Thyroid gland (tissue), 4 donors: ENCODE results near the gene FKBP14. TPM values are rescaled to one million over a fixed set of nuclear protein-coding genes. Genes with fewer than 3 reads are reported as not detected.
"Not testable (repeated sequence)": the region's sequence is repeated elsewhere in the genome, so short reads cannot be mapped to it uniquely, and the experiment has no call there.

Experiments used
- DNase-seq, 2 donors: peaks; one replicate each; pipeline ENCODE4 v3.0.0-alpha.2; 2019
- H3K27ac ChIP-seq, 3 donors: fragments of 200-600 bp; sonication (generic); 1 replicate in 2 of 3; 2 replicates in 1 of 3; pipeline ENCODE4 v1.5.1; 2016 to 2019; ENCODE audit warnings: mild to moderate bottlenecking in 1 of 3, moderate library complexity in 1 of 3
- H3K27me3 ChIP-seq: fragments of 200-600 bp; sonication (generic); one replicate; pipeline ENCODE4 v1.5.1; 2019
- H3K36me3 ChIP-seq, 2 donors: fragments of 200-600 bp; sonication (generic); one replicate each; pipeline ENCODE4 v1.5.1; 2016 to 2019
- H3K4me1 ChIP-seq, 2 donors: fragments of 200-600 bp; sonication (generic); one replicate each; pipeline ENCODE4 v1.5.1; 2017 to 2019
- H3K4me3 ChIP-seq, 3 donors: fragments of 200-600 bp; sonication (generic); replicated peaks in 1 of 3; 1 replicate in 2 of 3; 2 replicates in 1 of 3; pipeline ENCODE4 v1.5.1; 2016; ENCODE audit warnings: mild to moderate bottlenecking in 1 of 3
- H3K9me3 ChIP-seq: fragments of 200-600 bp; sonication (generic); one replicate; pipeline ENCODE4 v1.5.1; 2017
- CTCF ChIP-seq, 6 experiments: fragments of 200-600 bp in 3 of 6; fragments of 450-650 bp in 3 of 6; sonication (generic) in 3 of 6; IDR thresholded peaks; one replicate each; pipeline ENCODE4 v1.5.1; 2016 to 2019; ENCODE audit warnings: antibody characterized with exemption in 6 of 6, mild to moderate bottlenecking in 2 of 6, inconsistent platforms in 1 of 6, moderate library complexity in 1 of 6
- POLR2A ChIP-seq, 2 donors: fragments of 450-650 bp; IDR thresholded peaks; one replicate each; pipeline ENCODE4 v1.6.1; 2017; ENCODE audit warnings: antibody characterized with exemption in 2 of 2, mild to moderate bottlenecking in 2 of 2, moderate library complexity in 1 of 2
- WGBS, 2 donors: methylation state at CpG; one replicate each; pipeline ENCODE4 v1.1.5; 2017; 5-methylcytosine and 5-hydroxymethylcytosine counted together
- intact Hi-C: fragments of 100-400 bp; cut with DNase I; formaldehyde crosslinking; loops from one replicate; pipeline ENCODE4 v1.15.1; 2023
- total RNA-seq, 4 donors: library from RNA; depleted of rRNA; stranded (reverse); fragments of >200 nt; gene quantifications; one replicate each; pipeline ENCODE4 v1.2.3, GENCODE V29; 2016

FKBP14 gene
- total RNA-seq, 4 donors from 2014 or later = 5.2 to 11.7 (median 6.6) TPM

GRCh38 chr7:29969738-29970137 is 56.8 kb downstream of the FKBP14 start:
- intact Hi-C loops = no loop called here
- Histone ChIP-seq H3K4me1 (no peaks in the 10 kb centered on the region), H3K27ac (no peak overlapping the region), H3K9me3 (no peaks in the 10 kb centered on the region), H3K4me3 (no peak overlapping the region), H3K36me3 (no peaks in the 10 kb centered on the region), H3K27me3 (no peaks in the 10 kb centered on the region)
- 92 to 97% methylated on average over 2 of the region's 2 CpGs for WGBS, 2 donors
- no peak for TF ChIP-seq POLR2A (IDR thresholded peaks at IDR 0.05)
- no peak for TF ChIP-seq CTCF (IDR thresholded peaks at IDR 0.05)
- DNase-seq = no peak

- DNase-seq = no peak
- no peaks in the 10 kb centered on the region for H3K27me3 ChIP-seq
- intact Hi-C loops = no loop called here
- H3K27ac ChIP-seq = no peak overlapping the region
- H3K4me3 ChIP-seq = no peak overlapping the region
- H3K36me3 ChIP-seq = no peaks in the 10 kb centered on the region
- WGBS, 2 donors = 88 to 91% methylated on average over 11 to 12 of the region's 12 CpGs
- no peaks in the 10 kb centered on the region for H3K4me1 ChIP-seq
- TF ChIP-seq CTCF (IDR thresholded peaks at IDR 0.05) (no peak), POLR2A (IDR thresholded peaks at IDR 0.05) (no peak)
- H3K9me3 ChIP-seq = no peaks in the 10 kb centered on the region
Observed at GRCh38 chr7:29968683-29969395, 57.7 kb downstream of the FKBP14 start.

GRCh38 chr7:29965030-29965429 is 61.5 kb downstream of the FKBP14 start:
- TF ChIP-seq CTCF (IDR thresholded peaks at IDR 0.05) = no peak
- no peak for TF ChIP-seq POLR2A (IDR thresholded peaks at IDR 0.05)
- Histone ChIP-seq H3K27me3 (no peaks in the 10 kb centered on the region), H3K27ac (no peak overlapping the region), H3K9me3 (no peaks in the 10 kb centered on the region), H3K4me3 (no peak overlapping the region), H3K36me3 (no peaks in the 10 kb centered on the region), H3K4me1 (no peaks in the 10 kb centered on the region)
- WGBS, 2 donors = 85 to 88% methylated on average over 3 of the region's 3 CpGs
- intact Hi-C loops = no loop called here
- DNase-seq = no peak

- WGBS, 2 donors = 92 to 97% methylated on average over 1 of the region's 1 CpG
- DNase-seq = no peak
- no peaks in the 10 kb centered on the region for H3K4me1 ChIP-seq
- no peak overlapping the region for H3K27ac ChIP-seq
- no peak overlapping the region for H3K4me3 ChIP-seq
- no peaks in the 10 kb centered on the region for H3K9me3 ChIP-seq
- TF ChIP-seq POLR2A (IDR thresholded peaks at IDR 0.05) (no peak), CTCF (IDR thresholded peaks at IDR 0.05) (no peak)
- intact Hi-C loops = no loop called here
- H3K27me3 ChIP-seq = no peaks in the 10 kb centered on the region
- no peaks in the 10 kb centered on the region for H3K36me3 ChIP-seq
Observed at GRCh38 chr7:29962035-29962434, 64.5 kb downstream of the FKBP14 start.

- H3K9me3 ChIP-seq, H3K4me1 ChIP-seq, H3K4me3 ChIP-seq, DNase-seq, H3K27ac ChIP-seq, H3K27me3 ChIP-seq, H3K36me3 ChIP-seq, intact Hi-C loops: not testable (repeated sequence)
- WGBS, 2 donors = 92 to 93% methylated on average over 3 to 9 of the region's 19 CpGs
Observed at GRCh38 chr7:29961611-29962010, 64.9 kb downstream of the FKBP14 start.

Other genes with a start within 250 kb of the FKBP14 start
- 1 to 10 TPM in 2 of 4 donors, under 1 TPM in 2; 0.22 to 1.2 (median 0.70) TPM for gene WIPF3, start 220.2 kb downstream of the FKBP14 start, total RNA-seq
- gene SCRN1, start 36.9 kb downstream of the FKBP14 start, total RNA-seq = 10 to 100 TPM; 26.6 to 38.5 (median 32.9) TPM
- gene PLEKHA8, start 1.7 kb upstream of the FKBP14 start, total RNA-seq = 10 to 100 TPM in 1 of 4 donors, 1 to 10 TPM in 3; 7.1 to 13.3 (median 8.8) TPM
- 10 to 100 TPM; 32.0 to 86.3 (median 44.0) TPM for gene MTURN, start 108.3 kb upstream of the FKBP14 start, total RNA-seq